ENCODE measurements around the gene NCSTN.

NCSTN gene

GRCh38 chr1:160351629-160352028, 8.4 kb downstream of the NCSTN start:
- no peak for DNase-seq (ENCODE audit: low read depth in 2 of 2, low spot score in 1 of 2)

GRCh38 chr1:160352555-160352954, 9.4 kb downstream of the NCSTN start:
- no peak for DNase-seq (ENCODE audit: low read depth in 2 of 2, low spot score in 1 of 2)

- DNase-seq (ENCODE audit: low read depth in 2 of 2, low spot score in 1 of 2) = no peak
These were observed 10.0 kb downstream of the NCSTN start for GRCh38 chr1:160353223-160353622.

- DNase-seq (ENCODE audit: low read depth in 2 of 2, low spot score in 1 of 2) = no peak
These were observed 11.3 kb downstream of the NCSTN start for GRCh38 chr1:160354388-160354985.

- DNase-seq (ENCODE audit: low read depth in 2 of 2, low spot score in 1 of 2) = no peak
These were observed 14.3 kb downstream of the NCSTN start for GRCh38 chr1:160357286-160358002.

GRCh38 chr1:160358073-160358472, 14.9 kb downstream of the NCSTN start:
- DNase-seq (ENCODE audit: low read depth in 2 of 2, low spot score in 1 of 2) = no peak

- no peak for DNase-seq (ENCODE audit: low read depth in 2 of 2, low spot score in 1 of 2)
These were observed 16.5 kb downstream of the NCSTN start for GRCh38 chr1:160359559-160360226.

- DNase-seq (ENCODE audit: low read depth in 2 of 2, low spot score in 1 of 2) = no peak
These were observed 17.1 kb downstream of the NCSTN start for GRCh38 chr1:160360227-160360695.

- no peak for DNase-seq (ENCODE audit: low read depth in 2 of 2, low spot score in 1 of 2)
These were observed 18.0 kb downstream of the NCSTN start for GRCh38 chr1:160361199-160361598.

- no peak for DNase-seq (ENCODE audit: low read depth in 2 of 2, low spot score in 1 of 2)
These were observed 18.6 kb downstream of the NCSTN start for GRCh38 chr1:160361814-160362167.

GRCh38 chr1:160362168-160362957, 19.2 kb downstream of the NCSTN start:
- DNase-seq (ENCODE audit: low read depth in 2 of 2, low spot score in 1 of 2) = no peak

- DNase-seq (ENCODE audit: low read depth in 2 of 2, low spot score in 1 of 2) = no peak
These were observed 19.8 kb downstream of the NCSTN start for GRCh38 chr1:160363010-160363409.

- DNase-seq (ENCODE audit: low read depth in 2 of 2, low spot score in 1 of 2) = no peak
These were observed 21.0 kb downstream of the NCSTN start for GRCh38 chr1:160363951-160364735.

- no peak for DNase-seq (ENCODE audit: low read depth in 2 of 2, low spot score in 1 of 2)
These were observed 22.1 kb downstream of the NCSTN start for GRCh38 chr1:160365325-160365724.

GRCh38 chr1:160366731-160367515, 23.7 kb downstream of the NCSTN start, which contains the start of gene NHLH1:
TSS of gene NHLH1 (plus strand) at chr1:160367071. CDS start at chr1:160370732, 3,661 bp downstream.
- no peak for DNase-seq (ENCODE audit: low read depth in 2 of 2, low spot score in 1 of 2)

GRCh38 chr1:160367516-160367900, 24.3 kb downstream of the NCSTN start:
- no peak for DNase-seq (ENCODE audit: low read depth in 2 of 2, low spot score in 1 of 2)

- no peak for DNase-seq (ENCODE audit: low read depth in 2 of 2, low spot score in 1 of 2)
These were observed 25.0 kb downstream of the NCSTN start for GRCh38 chr1:160367934-160368923.

- no peak for DNase-seq (ENCODE audit: low read depth in 2 of 2, low spot score in 1 of 2)
These were observed 25.9 kb downstream of the NCSTN start for GRCh38 chr1:160369087-160369486.
